ENCODE results near the gene HLA-DOA. TPM values are rescaled to one million over a fixed set of nuclear protein-coding genes. Genes with fewer than 3 reads are reported as not detected.
A peak's percentile ranks its signal among the peaks of the same experiment; 100 is the strongest.

HLA-DOA gene
- total RNA-seq, 1 donor from 2014 or later, result 0.37 TPM

GRCh38 chr6:32972353-32973143, 36.8 kb downstream of the HLA-DOA start:
- peaks cover 76% of the 10 kb centered on the region for H3K36me3 Mint-ChIP-seq (ENCODE audit: low read depth)

GRCh38 chr6:32971581-32972352, 37.6 kb downstream of the HLA-DOA start:
- Mint-ChIP-seq H3K4me3 (ENCODE audit: low read depth) (peak overlapping the region; percentile 94), H3K4me1 (ENCODE audit: low read depth) (peaks cover 28% of the 10 kb centered on the region), H3K27me3 (ENCODE audit: low read depth) (no peaks in the 10 kb centered on the region), H3K36me3 (ENCODE audit: low read depth) (peaks cover 68% of the 10 kb centered on the region), H3K9me3 (no peaks in the 10 kb centered on the region), H3K27ac (peak overlapping the region; percentile 98)
- intact Hi-C loops (cut with micrococcal nuclease), result loop anchor here (1.0 to 5.0 kb wide), 9 partner anchors 77 to 794 kb away; partner anchors contain the start of genes AGPAT1, PHF1, PSMB8 and RNF5
- peak; percentile 99 for DNase-seq (ENCODE audit: low spot score)

More at GRCh38 chr6:32972353-32973143, 36.8 kb downstream of the HLA-DOA start:
- H3K27ac Mint-ChIP-seq, result peak overlapping the region; percentile 75
- H3K4me3 Mint-ChIP-seq (ENCODE audit: low read depth), result peak overlapping the region; percentile 94
- intact Hi-C loops (cut with micrococcal nuclease), result loop anchor here (1.0 to 5.0 kb wide), 4 partner anchors 277 to 795 kb away; partner anchors contain the start of genes AGPAT1, RNF5 and TAPBP
- peaks cover 29% of the 10 kb centered on the region for H3K4me1 Mint-ChIP-seq (ENCODE audit: low read depth)
- DNase-seq (ENCODE audit: low spot score), result no peak
- no peaks in the 10 kb centered on the region for H3K27me3 Mint-ChIP-seq (ENCODE audit: low read depth)
- H3K9me3 Mint-ChIP-seq, result no peaks in the 10 kb centered on the region

- intact Hi-C loops (cut with micrococcal nuclease), result loop anchor here (2.0 to 5.0 kb wide), 8 partner anchors 76 to 794 kb away; partner anchors contain the start of genes AGPAT1, PHF1, PSMB8 and RNF5
- Mint-ChIP-seq H3K4me1 (ENCODE audit: low read depth) (peaks cover 26% of the 10 kb centered on the region), H3K36me3 (ENCODE audit: low read depth) (peaks cover 63% of the 10 kb centered on the region), H3K4me3 (ENCODE audit: low read depth) (peak overlapping the region; percentile 94), H3K27me3 (ENCODE audit: low read depth) (no peaks in the 10 kb centered on the region), H3K9me3 (no peaks in the 10 kb centered on the region), H3K27ac (peak overlapping the region; percentile 98)
- DNase-seq (ENCODE audit: low spot score), result no peak
Measured at GRCh38 chr6:32971242-32971580, 38.2 kb downstream of the HLA-DOA start.

- H3K27me3 Mint-ChIP-seq (ENCODE audit: low read depth), result no peaks in the 10 kb centered on the region
- H3K27ac Mint-ChIP-seq, result peak overlapping the region; percentile 98
- H3K4me1 Mint-ChIP-seq (ENCODE audit: low read depth), result peaks cover 24% of the 10 kb centered on the region
- H3K9me3 Mint-ChIP-seq, result no peaks in the 10 kb centered on the region
- peak overlapping the region; percentile 94 for H3K4me3 Mint-ChIP-seq (ENCODE audit: low read depth)
- intact Hi-C loops (cut with micrococcal nuclease), result loop anchor here (2.0 to 5.0 kb wide), 8 partner anchors 76 to 793 kb away; partner anchors contain the start of genes AGPAT1, PHF1, PSMB8 and RNF5
- DNase-seq (ENCODE audit: low spot score), result peak; percentile 71
- peaks cover 57% of the 10 kb centered on the region for H3K36me3 Mint-ChIP-seq (ENCODE audit: low read depth)
Measured at GRCh38 chr6:32970413-32971241, 38.8 kb downstream of the HLA-DOA start.

GRCh38 chr6:32969685-32970412, 39.5 kb downstream of the HLA-DOA start:
- peak; percentile 69 for DNase-seq (ENCODE audit: low spot score)
- Mint-ChIP-seq H3K4me3 (ENCODE audit: low read depth) (peak overlapping the region; percentile 94), H3K27me3 (ENCODE audit: low read depth) (no peaks in the 10 kb centered on the region), H3K27ac (peak overlapping the region; percentile 98), H3K36me3 (ENCODE audit: low read depth) (peaks cover 50% of the 10 kb centered on the region), H3K4me1 (ENCODE audit: low read depth) (peaks cover 26% of the 10 kb centered on the region), H3K9me3 (no peaks in the 10 kb centered on the region)
- intact Hi-C loops (cut with micrococcal nuclease), result loop anchor here (2.0 to 5.0 kb wide), 9 partner anchors 25 to 793 kb away; partner anchors contain the start of genes AGPAT1, PHF1, PSMB8 and RNF5

- peaks cover 44% of the 10 kb centered on the region for H3K36me3 Mint-ChIP-seq (ENCODE audit: low read depth)
- intact Hi-C loops (cut with micrococcal nuclease), result loop anchor here (1.0 to 2.0 kb wide), 2 partner anchors 24 to 36 kb away; no protein-coding TSS in a partner anchor
- H3K4me3 Mint-ChIP-seq (ENCODE audit: low read depth), result peak overlapping the region; percentile 94
- H3K4me1 Mint-ChIP-seq (ENCODE audit: low read depth), result peaks cover 28% of the 10 kb centered on the region
- H3K27me3 Mint-ChIP-seq (ENCODE audit: low read depth), result no peaks in the 10 kb centered on the region
- no peaks in the 10 kb centered on the region for H3K9me3 Mint-ChIP-seq
- DNase-seq (ENCODE audit: low spot score), result no peak
- peak overlapping the region; percentile 98 for H3K27ac Mint-ChIP-seq
Measured at GRCh38 chr6:32968867-32969684, 40.3 kb downstream of the HLA-DOA start.

- peaks cover 30% of the 10 kb centered on the region for H3K4me1 Mint-ChIP-seq (ENCODE audit: low read depth)
- no peaks in the 10 kb centered on the region for H3K9me3 Mint-ChIP-seq
- intact Hi-C loops (cut with micrococcal nuclease), result loop anchor here (1.0 to 2.0 kb wide), 2 partner anchors 23 to 35 kb away; no protein-coding TSS in a partner anchor
- peaks cover 36% of the 10 kb centered on the region for H3K36me3 Mint-ChIP-seq (ENCODE audit: low read depth)
- DNase-seq (ENCODE audit: low spot score), result peak; percentile 97
- H3K27me3 Mint-ChIP-seq (ENCODE audit: low read depth), result no peaks in the 10 kb centered on the region
- peak within 1 kb of the TSS; percentile 94 for H3K4me3 Mint-ChIP-seq (ENCODE audit: low read depth)
- H3K27ac Mint-ChIP-seq, result peak within 1 kb of the TSS; percentile 98
Measured at GRCh38 chr6:32968093-32968866, 41.1 kb downstream of the HLA-DOA start, which contains the start of gene BRD2. TSS of gene BRD2 (plus strand) at chr6:32968594. CDS start at chr6:32972899, 4,305 bp downstream.

- intact Hi-C loops (cut with micrococcal nuclease), result loop anchor here (1.0 to 2.0 kb wide), 3 partner anchors 12 to 34 kb away; no protein-coding TSS in a partner anchor
- H3K27me3 Mint-ChIP-seq (ENCODE audit: low read depth), result no peaks in the 10 kb centered on the region
- H3K9me3 Mint-ChIP-seq, result no peaks in the 10 kb centered on the region
- H3K4me1 Mint-ChIP-seq (ENCODE audit: low read depth), result peaks cover 30% of the 10 kb centered on the region
- H3K27ac Mint-ChIP-seq, result peak overlapping the region; percentile 98
- peak overlapping the region; percentile 94 for H3K4me3 Mint-ChIP-seq (ENCODE audit: low read depth)
- DNase-seq (ENCODE audit: low spot score), result no peak
- H3K36me3 Mint-ChIP-seq (ENCODE audit: low read depth), result peaks cover 27% of the 10 kb centered on the region
Measured at GRCh38 chr6:32967151-32968091, 42.0 kb downstream of the HLA-DOA start.

- H3K9me3 Mint-ChIP-seq, result no peaks in the 10 kb centered on the region
- peaks cover 6% of the 10 kb centered on the region for H3K36me3 Mint-ChIP-seq (ENCODE audit: low read depth)
- no peak overlapping the region for H3K4me3 Mint-ChIP-seq (ENCODE audit: low read depth)
- no peak overlapping the region for H3K27ac Mint-ChIP-seq
- intact Hi-C loops (cut with micrococcal nuclease), result no loop called here
- H3K27me3 Mint-ChIP-seq (ENCODE audit: low read depth), result no peaks in the 10 kb centered on the region
- H3K4me1 Mint-ChIP-seq (ENCODE audit: low read depth), result peaks cover 38% of the 10 kb centered on the region
- DNase-seq (ENCODE audit: low spot score), result no peak
Measured at GRCh38 chr6:32964776-32965175, 44.6 kb downstream of the HLA-DOA start.

Data from activated T-helper 2 cell treated with anti-CD3 and anti-CD28 coated beads, Interferon-gamma antibody, Interleukin-2, Interleukin-4, amounts not matched to agents 10 μg/mL and 5 μg/mL and 100 μg/mL, durations not matched to agents 14 hours and 24 hours and 36 hours (primary cell).